ENCODE measurements around the gene URAD. TPM values are rescaled to one million over a fixed set of nuclear protein-coding genes. Genes with fewer than 3 reads are reported as not detected.
"Not testable (repeated sequence)": the region's sequence is repeated elsewhere in the genome, so short reads cannot be mapped to it uniquely, and the experiment has no call there.

Gene URAD, protein sequence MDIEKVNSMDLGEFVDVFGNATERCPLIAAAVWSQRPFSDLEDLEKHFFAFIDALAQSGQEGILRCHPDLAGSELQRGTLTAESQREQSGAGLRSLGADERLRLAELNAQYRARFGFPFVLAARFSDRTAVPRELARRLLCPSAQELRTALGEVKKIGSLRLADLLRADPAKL
- total RNA-seq (2014; rRNA removed; shearing (Covaris generic)): not detected in 2 replicates

DNA sequence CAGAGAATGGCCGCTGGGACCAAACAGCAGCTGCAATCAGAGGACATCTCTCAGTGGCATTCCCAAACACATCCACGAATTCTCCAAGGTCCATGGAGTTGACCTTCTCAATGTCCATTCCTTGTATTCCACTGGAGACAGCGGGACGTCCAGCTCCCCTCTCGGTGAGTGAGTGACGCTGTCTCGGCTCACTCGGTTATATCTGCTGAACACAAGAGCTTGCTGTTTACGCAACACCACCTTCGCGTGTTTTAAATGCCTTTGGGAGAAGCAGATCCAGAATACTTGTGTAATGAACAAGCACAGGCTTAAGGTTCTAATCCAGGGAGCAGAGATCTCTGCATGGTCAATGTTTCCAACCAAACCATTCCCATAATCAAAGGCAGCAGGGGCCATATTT is at the start of gene URAD:
URAD (minus strand) TSS at position 174 of the 400 bp plus-strand sequence; CDS start at position 118, 56 bp downstream.
- DNase-seq (ENCODE audit: low read depth): no peak

DNA sequence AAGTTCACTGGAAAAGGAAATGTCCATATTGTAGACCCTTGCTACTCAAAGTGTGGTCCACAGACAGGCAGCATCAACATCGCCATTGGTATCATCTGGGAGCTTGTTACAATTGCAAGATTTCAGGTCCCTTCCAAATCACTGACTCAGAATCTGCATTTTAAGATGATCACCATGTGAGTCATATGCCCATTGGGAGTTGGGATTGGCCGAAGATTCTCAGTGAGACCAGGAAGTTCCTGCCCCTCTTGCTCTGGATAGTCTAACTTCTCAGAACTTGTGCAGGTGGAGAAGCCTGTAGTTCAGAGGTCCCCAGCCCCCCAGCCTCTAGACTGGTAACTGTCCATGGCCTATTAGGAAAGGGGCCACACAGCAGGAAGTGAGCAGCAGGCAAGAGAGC is 48.9 kb upstream of the URAD start:
- peak; percentile 39 for DNase-seq (ENCODE audit: low read depth)

DNA sequence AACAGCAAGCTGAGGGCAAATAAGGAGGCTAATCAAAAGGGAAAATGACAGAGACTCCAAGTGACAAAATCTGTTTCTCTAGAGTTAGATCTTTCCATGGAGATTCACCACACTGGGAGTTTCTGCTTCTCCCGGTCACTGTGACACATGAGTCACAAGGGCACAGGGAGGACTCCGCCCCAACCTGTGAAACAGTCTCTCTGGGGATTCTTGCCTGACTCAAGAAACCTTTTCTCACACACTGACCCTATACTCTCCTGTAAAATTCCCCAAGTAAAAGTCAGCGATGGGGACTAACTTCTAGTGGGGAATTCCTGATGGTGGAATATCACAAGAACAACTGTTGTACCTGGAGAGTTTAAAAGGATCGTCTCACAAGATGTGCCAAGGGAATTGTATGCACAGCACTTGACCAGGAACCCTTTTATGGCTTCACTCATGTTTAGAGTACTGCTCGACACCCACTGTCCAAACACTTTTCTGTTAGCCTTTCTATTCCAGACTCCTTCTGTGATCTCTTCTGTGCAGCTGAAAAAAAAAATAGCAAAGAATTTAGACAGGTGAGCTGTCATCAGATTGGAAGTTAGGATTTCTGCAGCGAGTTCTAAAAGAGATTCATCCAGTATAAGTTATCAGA is 46.8 kb upstream of the URAD start:
- peak; percentile 42 for DNase-seq (ENCODE audit: low read depth)

DNA sequence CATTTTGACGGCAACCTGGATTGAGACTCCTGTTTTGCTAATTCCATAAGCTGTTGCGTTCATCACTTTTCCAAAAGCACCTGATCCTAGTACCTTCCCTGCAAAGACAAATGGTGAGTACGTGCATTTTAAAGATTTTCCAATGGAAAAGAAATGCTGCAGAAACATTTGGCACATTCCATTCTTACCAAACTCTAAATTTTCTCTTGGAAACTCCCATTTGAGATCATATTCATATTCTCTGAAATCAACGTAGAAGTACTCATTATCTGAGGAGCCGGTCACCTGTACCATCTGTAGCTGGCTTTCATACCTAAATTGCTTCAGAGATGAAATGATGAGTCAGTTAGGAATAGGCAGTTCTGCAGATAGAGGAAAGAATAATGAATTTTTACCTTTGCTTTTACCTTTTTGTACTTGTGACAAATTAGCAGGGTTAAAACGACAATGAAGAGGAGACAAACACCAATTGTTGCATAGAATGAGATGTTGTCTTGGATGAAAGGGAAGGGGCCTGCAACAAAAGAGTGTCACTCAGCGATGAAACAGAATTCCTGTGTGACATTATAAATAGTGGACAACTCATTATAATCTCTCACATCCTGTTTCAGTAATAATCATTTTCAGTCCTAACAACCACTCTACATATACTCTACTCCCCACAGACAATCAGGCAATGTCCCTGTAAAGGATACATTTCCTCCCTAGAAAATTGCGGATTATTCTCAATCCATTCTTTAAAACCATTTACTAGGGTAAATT is 45.6 kb upstream of the URAD start:
- no peak for DNase-seq (ENCODE audit: low read depth)

DNA sequence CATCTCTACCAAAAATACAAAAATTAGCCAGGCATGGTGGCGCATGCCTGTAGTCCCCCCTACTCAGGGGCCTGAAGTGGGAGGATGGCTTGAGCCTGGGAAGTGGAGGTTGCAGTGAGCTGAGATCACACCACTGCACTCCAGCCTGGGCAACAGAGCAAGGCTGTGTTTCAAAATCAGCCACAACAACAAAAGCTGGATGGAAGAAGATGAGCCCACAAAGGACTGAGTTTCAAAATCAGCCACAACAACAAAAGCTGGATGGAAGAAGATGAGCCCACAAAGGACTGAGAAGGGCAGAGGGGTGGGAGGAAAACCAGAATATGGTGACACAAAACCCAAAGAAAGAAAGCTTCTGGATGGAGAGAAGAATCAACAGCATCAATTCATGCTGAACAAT is 43.9 kb upstream of the URAD start:
- not testable (repeated sequence) for DNase-seq (ENCODE audit: low read depth)

DNA sequence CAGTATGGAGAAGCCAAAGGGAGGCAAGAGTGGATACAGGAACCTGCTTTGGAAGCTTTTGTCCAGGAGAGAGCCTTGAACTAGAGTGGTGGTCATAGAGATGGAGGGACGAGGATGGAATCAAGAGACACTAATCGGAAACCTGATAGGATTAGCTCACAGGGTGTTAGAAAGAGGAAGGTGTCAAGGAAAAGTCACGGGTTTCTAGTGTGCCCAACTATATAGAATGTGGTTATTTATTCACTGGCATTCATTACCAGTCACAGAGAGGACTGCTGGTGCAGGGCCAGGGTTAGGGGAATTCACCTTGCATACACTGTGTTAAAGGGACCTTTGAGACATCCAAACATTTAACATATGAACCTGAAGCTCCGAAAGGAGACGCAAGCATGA is 43.4 kb upstream of the URAD start:
- no peak for DNase-seq (ENCODE audit: low read depth)

DNA sequence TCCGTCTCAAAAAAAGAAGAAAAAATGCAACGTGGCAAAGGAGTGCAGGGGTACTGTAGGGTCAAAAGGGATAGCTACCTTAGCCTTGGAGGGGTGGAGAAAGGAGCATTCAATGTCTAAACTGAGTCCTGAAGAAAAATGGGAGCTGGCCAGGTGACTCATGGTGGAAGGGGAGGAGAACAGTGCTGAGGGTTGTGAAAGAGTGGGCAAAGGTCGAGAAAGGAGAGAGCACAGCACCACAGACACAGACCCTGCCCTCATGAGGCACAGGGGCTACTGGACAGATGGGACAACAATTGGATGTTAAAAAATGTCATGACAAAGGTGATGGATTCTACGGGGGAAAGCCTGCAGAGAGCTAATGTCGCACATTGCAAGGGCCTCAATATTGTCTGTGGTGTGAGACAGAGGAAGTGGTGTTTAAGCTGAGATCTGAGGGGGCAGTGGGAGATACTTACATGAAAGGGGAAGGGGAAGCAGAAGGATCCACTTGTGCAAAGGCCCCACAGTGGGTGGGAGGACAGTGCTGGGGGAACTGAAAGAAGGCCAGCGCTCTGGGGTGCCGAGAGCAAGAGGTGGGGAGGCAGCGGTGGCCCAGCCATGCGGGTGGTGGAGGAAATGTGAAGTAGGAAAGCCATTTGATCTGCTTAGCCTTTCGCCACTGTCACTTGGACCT is 42.9 kb upstream of the URAD start:
- DNase-seq (ENCODE audit: low read depth): no peak

DNA sequence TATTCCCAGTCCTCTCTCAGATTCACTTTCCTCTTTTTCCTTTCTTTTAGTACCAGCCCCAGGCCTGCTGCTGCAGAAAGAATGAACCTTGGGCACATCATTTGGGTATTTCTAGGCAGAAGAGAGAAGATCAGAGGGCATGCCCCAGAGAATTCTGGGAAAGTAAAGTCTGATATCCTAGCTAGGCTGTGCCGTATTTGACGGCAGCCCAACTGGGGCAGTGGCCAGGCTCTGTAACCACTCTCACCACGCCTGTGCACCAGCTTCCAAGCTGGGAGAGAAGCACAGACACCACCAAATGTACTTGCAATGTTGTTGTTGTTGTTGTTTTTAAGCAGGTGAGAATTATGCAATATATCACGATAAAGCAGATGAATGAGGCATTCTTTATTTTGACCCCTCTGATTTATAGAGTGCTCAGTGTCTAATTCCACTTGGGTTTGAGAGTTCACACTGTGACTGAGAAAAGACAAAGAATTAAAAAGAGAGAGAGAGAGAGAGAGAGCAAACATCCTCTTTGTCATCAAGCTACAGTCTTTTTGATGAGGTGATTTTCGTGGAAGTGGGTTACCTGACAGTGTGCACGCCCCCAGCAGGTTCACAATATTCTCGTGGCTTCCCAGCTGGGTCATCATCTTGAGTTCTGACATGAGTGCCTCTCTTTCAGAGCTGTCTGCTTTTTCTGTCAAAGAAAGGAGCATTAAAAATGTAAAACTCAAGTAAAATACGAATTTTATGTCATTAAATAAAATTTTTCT is 39.3 kb upstream of the URAD start:
- DNase-seq (ENCODE audit: low read depth): no peak

DNA sequence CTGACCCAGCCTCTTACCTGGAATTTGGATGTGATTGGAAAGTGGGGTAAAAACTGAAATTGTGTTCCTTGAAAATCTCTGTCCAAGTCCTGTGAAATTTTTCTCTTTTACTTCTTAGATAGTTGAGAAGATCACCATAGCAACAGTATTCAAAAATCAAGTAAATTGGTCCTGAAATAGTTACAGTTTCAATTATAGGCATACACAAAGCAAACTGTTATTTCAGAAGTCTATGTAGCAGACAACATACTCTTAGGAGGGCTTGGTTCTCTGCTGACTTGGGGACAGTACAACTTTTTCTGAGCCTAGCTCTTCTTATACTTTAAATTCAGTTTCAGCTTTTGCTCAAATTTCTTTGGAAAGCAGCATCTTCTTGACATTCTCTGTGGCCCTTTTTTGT is 38.6 kb upstream of the URAD start:
- no peak for DNase-seq (ENCODE audit: low read depth)

DNA sequence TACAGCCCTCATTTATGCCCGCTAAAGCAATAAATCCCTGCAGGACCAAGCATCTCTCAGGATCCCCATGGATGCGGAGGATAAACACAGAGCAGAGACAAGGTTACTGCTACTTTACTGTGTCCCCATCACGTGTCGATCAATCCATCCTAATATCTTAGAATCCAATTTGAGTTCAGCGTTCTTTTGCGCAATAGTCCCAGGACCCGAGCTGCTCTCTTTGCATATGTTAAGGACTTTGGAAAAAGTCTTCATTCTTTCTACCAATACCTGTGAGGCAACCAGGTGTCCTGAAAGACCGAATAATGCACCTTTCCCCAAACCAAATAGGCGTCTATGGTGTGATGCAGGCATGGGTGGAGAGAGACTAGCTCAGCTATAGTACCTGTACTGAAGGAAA is 38.0 kb upstream of the URAD start:
- DNase-seq (ENCODE audit: low read depth): no peak

DNA sequence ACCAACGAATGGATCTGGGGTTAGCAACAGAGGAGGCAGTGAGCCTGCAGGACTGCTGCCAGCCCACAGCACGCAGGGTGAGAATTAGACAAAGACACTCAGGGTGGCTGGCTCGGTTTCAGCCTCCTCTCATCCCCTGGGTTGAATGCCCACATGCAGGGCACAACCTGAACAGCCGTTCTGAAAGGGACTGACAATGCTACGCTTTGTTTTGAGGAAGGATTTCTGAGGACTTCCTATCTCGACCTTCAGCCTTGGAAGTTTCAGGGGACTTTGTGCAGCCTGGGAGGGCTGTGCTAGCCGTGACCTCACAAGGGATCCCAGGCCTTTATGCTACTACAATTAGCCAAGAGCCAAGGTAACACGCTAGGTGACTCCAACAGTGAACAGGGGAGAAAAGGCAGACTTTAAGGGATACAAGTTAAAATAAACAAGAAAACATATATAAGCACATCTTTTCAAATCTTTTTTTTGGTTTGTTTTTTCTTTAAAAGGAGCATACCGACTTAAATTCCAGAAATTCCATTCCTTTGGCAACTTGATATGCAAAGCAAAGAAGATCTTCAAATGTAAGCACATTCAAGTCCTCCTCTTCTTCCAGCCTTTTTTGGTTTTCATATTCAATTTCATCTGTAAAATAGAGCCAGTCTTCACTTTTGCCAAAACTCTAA is 34.5 kb upstream of the URAD start:
- DNase-seq (ENCODE audit: low read depth): no peak

DNA sequence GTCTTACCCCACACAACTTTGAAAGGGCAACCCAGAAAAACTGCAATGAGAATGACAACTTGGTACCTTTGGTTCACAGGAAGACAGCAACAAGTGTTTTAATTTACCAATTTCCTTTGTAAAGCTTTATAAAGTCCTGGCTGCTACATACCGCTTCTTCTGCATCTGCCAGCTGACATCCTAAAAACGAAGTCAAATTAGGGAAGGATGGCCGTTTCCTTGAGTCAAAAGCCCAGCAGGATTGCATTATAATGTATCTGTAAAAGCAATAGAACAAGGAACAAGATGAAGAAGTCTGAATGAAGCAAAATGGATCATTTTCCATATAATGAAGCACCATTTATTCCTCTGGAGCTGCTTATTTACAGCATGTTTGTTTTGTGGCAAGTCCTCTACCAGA is 25.8 kb upstream of the URAD start:
- no peak for DNase-seq (ENCODE audit: low read depth)

DNA sequence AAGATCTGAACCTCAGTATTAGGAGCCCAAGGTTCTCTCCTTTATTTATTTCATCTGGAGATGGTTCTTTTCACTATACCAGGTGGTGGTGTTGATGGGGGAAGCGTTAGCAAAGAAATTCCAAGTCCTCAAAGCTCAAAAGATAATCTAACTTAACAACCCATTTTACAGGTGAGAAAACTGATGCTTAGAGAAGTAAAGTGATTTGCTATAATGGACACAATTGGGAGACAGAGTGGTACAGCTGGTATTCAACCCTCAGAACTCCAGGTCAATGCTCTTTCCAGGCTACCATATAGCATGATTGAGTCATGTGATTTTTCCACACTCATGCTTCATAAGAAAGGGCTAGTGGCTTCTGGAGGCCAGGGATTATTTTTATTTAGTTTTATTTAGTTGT is 25.0 kb upstream of the URAD start:
- DNase-seq (ENCODE audit: low read depth): no peak

DNA sequence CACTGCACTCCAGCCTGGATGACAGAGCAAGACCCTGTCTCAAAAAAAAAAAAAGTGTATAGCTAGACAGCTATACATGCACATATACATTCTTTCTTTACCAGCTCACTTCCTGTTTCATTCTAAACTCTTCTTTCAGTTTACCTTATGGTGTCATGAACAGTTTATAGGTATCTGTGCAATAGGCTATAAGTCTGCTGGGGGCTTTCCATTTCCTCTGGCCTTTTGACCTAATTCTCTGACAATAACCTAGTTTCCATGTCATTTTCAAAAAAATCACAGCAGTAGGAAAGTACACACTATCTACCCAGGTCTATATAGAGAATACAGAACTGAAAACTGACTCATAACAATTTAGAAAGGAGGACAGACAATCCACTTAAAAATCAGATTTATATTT is 24.4 kb upstream of the URAD start:
- DNase-seq (ENCODE audit: low read depth): peak; percentile 9

DNA sequence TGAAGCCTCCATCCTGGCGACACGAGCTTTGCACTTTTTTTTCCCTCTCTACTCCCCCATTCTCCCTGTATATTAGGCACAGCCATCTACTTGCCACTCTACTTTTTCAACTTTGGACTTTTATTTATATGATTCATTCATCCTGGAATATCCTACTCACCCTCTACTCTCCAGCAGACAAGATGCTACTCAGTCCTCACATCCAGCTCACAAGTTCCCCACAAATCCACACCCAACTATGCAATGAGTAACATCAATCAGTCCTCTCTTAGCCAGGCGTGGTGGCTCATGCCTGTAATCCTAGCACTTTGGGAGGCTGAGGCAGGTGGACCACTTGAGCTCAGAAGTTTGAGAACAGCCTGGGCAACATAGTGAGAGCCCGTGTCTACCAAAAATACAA is 23.9 kb upstream of the URAD start:
- peak; percentile 22 for DNase-seq (ENCODE audit: low read depth)

DNA sequence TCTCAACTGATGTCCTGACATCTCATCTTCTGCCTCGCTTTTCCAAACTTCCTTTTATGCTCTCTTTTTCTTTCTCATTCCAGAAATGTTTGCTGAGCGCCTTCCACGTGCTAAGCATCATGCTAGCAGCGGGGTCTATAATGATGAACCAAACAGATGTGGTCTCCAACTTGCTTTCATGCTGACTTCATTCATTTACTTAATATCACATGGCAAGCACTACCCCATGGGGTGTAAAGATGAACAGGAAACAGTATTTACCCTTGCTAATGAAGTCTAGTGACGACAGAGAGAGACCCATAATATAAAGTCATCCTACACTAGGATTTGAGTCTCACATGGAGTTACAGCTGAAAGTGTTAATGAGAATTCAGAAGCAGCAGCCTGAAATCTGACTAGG is 21.6 kb upstream of the URAD start:
- no peak for DNase-seq (ENCODE audit: low read depth)

DNA sequence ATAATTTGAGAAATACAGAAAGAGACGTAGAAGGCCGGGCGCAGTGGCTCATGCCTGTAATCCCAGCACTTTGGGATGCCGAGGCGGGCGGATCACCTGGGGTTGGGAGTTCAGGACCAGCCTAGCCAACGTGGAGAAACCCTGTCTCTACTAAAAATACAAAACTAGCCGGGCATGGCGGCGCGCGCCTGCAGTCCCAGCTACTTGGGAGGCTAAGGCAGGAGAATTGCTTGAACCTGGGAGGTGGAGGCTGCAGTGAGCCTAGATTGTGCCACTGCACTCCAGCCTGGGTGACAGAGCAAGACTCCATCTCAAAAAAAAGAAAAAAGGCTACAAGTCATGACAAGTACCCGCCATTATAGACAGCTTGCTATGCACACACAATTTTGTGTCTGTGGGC is 16.5 kb upstream of the URAD start:
- not testable (repeated sequence) for DNase-seq (ENCODE audit: low read depth)

DNA sequence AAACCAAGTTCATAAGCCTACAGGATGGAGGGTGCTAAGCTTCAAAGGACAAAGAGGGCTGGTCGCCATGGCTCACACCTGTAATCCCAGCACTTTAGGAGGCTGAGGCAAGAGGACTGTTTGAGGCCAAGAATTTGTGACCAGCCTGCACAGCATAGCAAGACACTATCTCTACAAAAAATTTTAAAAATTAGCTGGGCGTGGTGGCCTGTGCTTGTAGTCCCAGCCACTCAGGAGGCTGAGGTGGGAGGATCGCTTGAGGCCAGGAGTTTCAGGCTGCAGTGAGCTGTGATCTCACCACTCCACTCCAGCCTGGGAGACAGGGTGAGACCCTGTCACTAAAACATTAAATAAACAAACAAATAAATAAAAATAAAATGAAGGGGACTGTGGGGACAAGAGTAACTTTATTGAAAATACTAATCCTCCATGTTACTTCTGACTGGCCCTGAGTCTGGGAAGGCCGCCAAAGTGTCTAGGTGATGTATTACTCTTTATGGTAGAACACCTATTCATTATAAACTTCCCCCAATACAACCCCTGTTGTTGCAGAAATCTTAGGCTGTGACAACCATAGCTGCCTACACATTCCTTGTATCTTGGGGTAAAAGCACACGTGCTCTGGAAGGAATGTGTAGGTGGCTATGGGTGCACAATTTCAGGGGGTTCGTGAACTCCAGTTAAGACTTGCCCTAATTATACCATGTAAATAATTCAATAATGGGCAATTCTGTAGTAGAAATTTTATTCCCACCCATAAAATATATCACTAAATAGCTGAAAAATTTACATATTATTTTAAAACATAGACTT is 14.6 kb upstream of the URAD start:
- DNase-seq (ENCODE audit: low read depth): no peak

DNA sequence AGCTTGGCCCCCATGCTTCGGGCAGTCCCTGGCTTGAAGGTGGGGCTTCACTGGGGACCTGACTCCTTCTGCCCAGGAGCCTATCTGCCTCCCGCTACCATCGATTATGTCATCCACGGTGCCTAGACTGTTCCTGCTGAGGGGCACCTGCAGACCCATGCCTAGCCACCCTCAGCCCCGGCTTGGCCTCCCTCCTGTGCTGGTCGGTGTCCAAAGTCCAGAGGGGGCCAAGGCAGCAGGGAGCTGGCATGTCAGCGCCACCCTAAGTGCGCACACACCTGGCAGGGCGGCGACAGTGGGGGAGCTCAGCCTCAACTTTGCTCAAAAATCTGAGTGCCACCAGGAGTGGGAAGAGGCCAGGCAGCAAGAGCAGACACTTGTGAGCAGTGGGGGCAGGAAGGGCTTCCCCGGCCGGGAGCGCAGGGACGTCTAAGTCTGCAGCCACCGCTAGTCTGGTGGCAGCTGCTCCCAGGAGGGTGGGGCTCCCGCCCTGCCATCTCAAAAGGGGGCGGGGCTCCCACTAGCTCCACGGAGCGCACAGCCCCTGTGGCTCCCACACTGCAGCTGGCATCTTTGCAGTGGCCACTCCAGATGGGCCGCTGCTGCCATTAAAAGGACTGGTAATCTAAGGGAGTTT is 13.5 kb upstream of the URAD start:
- no peak for DNase-seq (ENCODE audit: low read depth)

DNA sequence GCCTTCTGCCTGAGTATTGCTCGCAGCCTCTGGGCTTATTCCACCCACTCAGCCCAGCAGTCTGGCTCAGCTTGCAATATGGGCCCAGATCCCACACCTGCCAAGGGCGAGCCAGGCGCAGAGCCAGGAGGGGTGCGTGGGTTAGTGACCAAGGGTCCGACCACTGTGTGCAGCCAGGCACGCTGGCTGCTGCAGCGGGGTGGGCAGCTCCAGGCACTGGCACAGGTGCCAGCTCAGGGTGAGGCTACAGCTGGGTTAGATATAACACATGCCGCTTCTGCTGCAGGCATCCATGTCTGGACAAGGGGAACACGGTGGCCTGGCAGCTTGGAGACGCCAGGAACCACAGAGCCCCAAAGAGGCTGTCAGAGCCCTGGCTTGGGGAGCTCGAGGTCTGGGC is 12.6 kb upstream of the URAD start:
- DNase-seq (ENCODE audit: low read depth): no peak

Measured in Daoy (cell line).